Dermis blood vessel endothelial cell (primary cell): Measurements from ENCODE around the gene FILIP1. TPM values are rescaled to one million over a fixed set of nuclear protein-coding genes. Genes with fewer than 3 reads are reported as not detected.
"Not testable (repeated sequence)": the region's sequence is repeated elsewhere in the genome, so short reads cannot be mapped to it uniquely, and the experiment has no call there.

Experiments used
- DNase-seq: peaks from one replicate; pipeline ENCODE4 v3.0.0; 2010
- total RNA-seq: library from RNA; depleted of rRNA; stranded (reverse); fragments of >200 nt; gene quantifications from 2 replicates; pipeline ENCODE4 v1.2.3, GENCODE V29; 2014

Gene FILIP1
- total RNA-seq, 1 donor from 2014 or later: 21.1 TPM

- no peak for DNase-seq
These were observed 77.8 kb downstream of the FILIP1 start for GRCh38 chr6:75415804-75416203.

GRCh38 chr6:75414445-75415021 lies 79.1 kb downstream of the FILIP1 start:
- no peak for DNase-seq

GRCh38 chr6:75412969-75413662 lies 80.5 kb downstream of the FILIP1 start:
- peak; percentile 27 for DNase-seq

GRCh38 chr6:75410564-75410963 lies 83.0 kb downstream of the FILIP1 start:
- not testable (repeated sequence) for DNase-seq

- no peak for DNase-seq
These were observed 83.7 kb downstream of the FILIP1 start for GRCh38 chr6:75409928-75410327.

GRCh38 chr6:75409286-75409685 lies 84.3 kb downstream of the FILIP1 start:
- no peak for DNase-seq

- no peak for DNase-seq
These were observed 90.0 kb downstream of the FILIP1 start for GRCh38 chr6:75403563-75404080.

GRCh38 chr6:75402296-75402695 lies 91.3 kb downstream of the FILIP1 start:
- peak; percentile 73 for DNase-seq

GRCh38 chr6:75397656-75398465 lies 95.7 kb downstream of the FILIP1 start:
- DNase-seq: peak; percentile 78

GRCh38 chr6:75397171-75397570 lies 96.4 kb downstream of the FILIP1 start:
- no peak for DNase-seq

- DNase-seq: no peak
These were observed 97.4 kb downstream of the FILIP1 start for GRCh38 chr6:75396005-75396800.

- DNase-seq: no peak
These were observed 99.8 kb downstream of the FILIP1 start for GRCh38 chr6:75393806-75394205.

- DNase-seq: no peak
These were observed 102.3 kb downstream of the FILIP1 start for GRCh38 chr6:75391276-75391675.

- DNase-seq: no peak
These were observed 107.4 kb downstream of the FILIP1 start for GRCh38 chr6:75386050-75386770.

GRCh38 chr6:75384116-75384515 lies 109.5 kb downstream of the FILIP1 start:
- DNase-seq: no peak

- no peak for DNase-seq
These were observed 111.0 kb downstream of the FILIP1 start for GRCh38 chr6:75382634-75382900.

GRCh38 chr6:75381877-75382633 lies 111.5 kb downstream of the FILIP1 start:
- DNase-seq: peak; percentile 96

GRCh38 chr6:75379536-75379935 lies 114.1 kb downstream of the FILIP1 start:
- no peak for DNase-seq

GRCh38 chr6:75378101-75378500 lies 115.5 kb downstream of the FILIP1 start:
- DNase-seq: no peak

GRCh38 chr6:75377386-75377785 lies 116.2 kb downstream of the FILIP1 start:
- no peak for DNase-seq

GRCh38 chr6:75376347-75377024 lies 117.1 kb downstream of the FILIP1 start:
- DNase-seq: peak; percentile 63
